GM19372 (cell line): ENCODE results near the gene ENTHD1.

Experiments used
- ATAC-seq: cut with Tn5 transposase; IDR thresholded peaks from one replicate; pipeline ENCODE4 v1.9.1; 2021; ENCODE audit warnings: mild to moderate bottlenecking, low read depth, moderate library complexity; ENCODE audit not compliant: unreplicated experiment

The ENTHD1 gene

DNA sequence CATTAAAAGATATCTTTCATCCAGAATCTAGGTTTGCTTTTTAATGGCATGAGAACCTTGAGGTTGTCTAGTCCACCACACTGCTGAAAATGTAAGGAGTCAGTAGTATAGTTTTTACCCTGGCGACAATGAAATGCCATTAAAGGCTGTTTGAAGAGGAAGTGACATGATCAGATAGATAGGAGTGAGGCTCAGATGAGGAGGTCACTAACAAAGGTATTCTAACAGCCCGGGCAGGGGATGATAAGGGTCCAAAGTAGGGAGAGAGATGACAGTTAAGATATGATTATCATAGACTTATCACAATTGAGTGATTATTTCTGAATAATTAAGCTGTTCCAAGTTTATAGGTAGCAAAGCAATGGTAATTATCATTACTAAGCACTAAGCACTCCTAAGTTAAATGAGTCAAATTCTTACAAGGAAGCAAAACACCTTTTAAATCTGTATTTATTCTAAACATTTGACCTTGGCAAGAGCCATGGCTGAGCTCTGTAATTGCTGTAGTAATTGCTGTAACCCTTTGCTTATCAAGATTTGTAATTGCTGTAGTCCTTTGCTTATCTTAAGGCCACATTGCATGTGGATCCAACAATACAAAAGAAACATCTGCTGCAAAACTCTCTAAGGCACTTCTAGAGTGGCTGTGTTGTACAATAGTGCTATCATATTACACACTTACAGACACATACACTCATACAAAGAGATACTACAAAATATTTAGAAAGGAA, 92.6 kb downstream of the ENTHD1 start:
- no peak for ATAC-seq

DNA sequence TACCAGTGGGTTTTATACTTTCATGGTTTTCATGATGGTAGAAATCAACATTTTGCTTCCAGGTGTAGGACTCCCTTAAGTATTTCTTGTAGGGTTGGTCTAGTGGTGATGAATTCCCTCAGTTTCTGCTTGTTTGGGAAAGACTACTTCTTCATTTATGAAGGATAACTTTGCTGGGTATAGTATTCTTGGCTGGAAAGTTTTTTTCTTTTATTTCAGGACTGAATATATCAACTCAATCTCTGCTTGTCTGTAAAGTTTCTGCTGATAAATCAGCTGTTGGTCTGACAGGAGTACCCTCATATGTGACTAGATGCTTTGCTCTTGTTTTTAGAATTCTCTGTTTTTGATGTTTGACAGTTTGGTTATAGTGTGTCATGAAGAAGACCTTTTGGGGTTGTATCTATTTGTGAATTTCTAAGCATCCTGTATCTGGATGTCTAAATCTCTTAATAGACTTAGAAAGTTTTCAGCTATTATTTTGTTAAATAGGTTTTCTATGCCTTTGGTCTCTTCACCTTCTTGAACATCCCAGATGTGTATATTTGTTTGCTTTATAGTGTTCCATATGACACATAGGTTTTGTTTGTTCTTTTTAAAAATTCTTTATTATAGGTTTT, 95.9 kb downstream of the ENTHD1 start:
- no peak for ATAC-seq

- ATAC-seq = no peak
Measured at GRCh38 chr22:39789788-39790187, 103.8 kb downstream of the ENTHD1 start.

DNA sequence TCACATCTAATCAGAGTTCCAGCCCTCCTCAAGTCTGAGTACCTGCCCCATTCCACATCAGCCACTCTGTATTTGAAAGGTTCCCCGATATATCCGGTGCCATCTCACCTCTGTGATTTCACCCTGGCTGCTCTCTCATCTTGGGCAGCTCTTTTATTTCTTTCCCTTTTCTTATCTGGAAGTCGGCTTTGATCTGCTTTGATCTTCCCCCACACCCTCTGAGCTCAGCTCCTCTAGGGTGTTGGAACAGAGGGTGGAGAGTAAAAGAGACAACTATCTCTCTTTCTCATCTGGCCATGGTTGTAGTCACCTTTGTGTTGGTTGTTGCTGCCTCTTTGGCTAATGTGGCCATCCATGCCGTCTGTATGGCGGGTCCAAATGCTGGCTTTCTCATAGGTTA, 108.3 kb downstream of the ENTHD1 start:
- no peak for ATAC-seq

GRCh38 chr22:39777716-39778454, 115.7 kb downstream of the ENTHD1 start:
- no peak for ATAC-seq

DNA sequence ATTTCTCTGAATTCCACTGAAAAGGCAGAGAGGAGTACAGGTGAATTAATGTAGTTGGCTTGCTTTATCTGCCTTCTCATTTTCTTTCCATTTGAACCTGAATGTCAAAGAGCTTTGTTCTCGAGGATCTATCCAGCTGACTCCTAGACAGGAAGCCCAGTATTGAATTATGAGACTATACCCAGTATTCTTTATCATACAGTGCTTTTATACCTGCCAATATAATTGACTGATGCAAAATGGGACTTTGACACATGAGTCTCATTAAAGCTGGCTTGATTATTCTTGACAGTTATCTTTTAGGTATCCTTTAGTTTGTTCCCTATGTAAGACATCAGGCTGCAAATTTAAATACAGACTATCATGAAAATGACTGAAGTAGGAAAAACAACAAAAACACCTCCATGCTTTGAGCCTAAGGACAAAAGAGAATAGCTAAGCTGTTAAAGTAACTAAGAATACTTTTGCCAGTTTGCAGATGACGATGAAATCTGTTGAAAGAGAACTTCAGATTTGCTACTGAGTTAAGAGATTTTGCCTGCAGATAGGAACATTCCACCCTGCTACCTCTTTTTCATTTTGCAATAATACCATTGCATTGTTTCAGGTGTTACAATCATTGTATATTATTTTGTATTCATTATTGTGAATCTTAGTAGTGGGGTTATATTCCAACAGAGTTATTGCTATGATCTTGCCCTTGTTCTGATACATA, 117.1 kb downstream of the ENTHD1 start:
- ATAC-seq = no peak

- no peak for ATAC-seq
Measured at GRCh38 chr22:39773976-39774539, 119.5 kb downstream of the ENTHD1 start.

DNA sequence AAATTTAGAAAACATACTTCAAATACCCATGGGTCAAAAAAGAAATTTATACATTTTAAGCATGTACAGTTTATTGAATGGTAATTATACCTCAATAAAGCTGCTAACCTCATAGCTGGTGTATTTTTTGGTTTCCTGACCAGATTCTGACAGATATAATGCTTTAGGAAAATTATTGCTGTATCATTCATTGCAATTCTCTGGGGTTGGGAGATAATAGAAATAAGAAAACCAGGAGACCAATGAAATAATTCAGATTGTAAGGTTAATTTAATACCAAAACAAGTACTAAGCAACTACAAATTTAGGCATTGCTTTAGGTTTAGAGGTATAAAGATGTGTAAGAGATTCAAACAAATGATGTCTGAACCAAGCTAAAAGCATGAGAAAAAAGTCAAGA, 120.1 kb downstream of the ENTHD1 start:
- no peak for ATAC-seq

- no peak for ATAC-seq
Measured at GRCh38 chr22:39771486-39771885, 122.1 kb downstream of the ENTHD1 start.

DNA sequence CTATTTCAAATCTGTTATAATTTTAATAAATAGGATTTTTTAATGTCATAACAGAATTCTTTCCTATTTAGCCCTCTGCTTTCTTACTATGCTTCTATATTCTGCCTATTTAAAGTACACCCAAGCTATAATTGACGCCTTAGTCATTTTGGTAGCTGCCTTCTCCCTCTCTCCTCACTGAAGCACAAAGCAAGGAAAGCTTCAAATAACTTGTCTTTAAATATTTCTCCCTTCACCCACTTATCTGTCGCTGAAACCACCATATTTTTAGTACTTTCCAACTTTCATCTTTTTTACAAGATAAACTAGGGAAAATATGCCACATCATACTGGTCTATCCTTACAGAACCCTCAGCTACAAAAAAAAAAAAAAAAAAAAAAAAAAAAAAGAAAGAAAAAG, 127.9 kb downstream of the ENTHD1 start:
- ATAC-seq = no peak

GRCh38 chr22:39765046-39765445, 128.5 kb downstream of the ENTHD1 start:
- ATAC-seq = no peak

- ATAC-seq = no peak
Measured at GRCh38 chr22:39763276-39763675, 130.3 kb downstream of the ENTHD1 start.

DNA sequence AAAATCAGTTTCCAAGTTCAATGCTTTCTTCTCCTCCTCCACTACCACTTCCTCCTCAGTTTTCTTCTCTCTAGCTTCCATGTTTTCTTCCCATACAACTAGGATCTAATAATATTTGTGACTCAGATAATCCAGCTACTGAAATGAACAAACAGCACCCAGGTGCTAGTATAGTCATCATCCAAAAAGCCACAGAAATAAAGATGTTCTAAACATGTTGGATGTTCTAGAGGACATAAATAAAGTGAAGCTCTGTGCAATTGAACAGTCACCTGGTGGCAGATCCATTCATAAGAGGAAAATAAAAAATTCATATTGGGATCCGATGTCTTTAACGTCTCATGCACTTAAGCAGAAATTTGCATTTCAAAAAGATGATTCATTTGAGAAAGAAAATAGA, 142.8 kb downstream of the ENTHD1 start:
- no peak for ATAC-seq

DNA sequence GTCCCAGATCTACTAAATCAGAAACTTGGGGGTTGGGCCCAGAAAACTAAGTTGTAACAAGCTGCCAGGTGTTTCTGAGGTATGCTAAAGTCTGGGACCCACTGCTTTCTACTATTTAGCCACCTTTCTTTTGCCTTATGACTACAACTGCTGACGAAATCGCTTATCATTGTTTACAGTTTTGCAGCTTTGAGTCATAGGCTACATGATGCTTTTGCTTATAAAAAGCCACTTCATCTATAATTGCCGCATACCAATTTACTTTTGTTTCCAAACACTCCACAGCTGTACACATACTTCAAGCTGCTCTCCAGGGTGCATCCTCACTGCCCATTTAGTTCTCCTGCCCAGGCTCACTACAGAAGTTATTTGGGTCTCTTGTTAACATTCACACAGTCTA, 144.7 kb downstream of the ENTHD1 start:
- ATAC-seq = no peak

- no peak for ATAC-seq
Measured at GRCh38 chr22:39746600-39747262, 146.8 kb downstream of the ENTHD1 start.

DNA sequence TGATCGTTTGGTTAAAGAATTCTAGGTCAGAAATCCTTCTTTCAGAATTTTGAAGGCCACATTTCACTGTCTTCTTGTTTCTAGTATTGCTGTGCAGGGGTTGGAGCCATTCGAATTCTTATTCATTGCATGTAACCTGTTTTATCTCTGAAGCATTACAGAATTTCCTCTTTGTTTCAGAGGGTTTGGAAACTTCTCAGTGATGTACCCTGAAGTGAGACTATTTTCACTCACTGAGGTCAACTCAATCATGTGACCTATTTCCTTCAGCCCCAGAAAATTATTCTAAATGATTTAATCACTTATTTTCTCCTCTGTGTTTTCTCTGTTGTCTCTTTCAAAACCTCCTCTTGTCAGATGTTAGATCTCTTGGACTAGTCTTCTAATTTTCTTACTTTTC, 147.8 kb downstream of the ENTHD1 start:
- ATAC-seq = no peak

GRCh38 chr22:39744353-39744752, 149.2 kb downstream of the ENTHD1 start:
- no peak for ATAC-seq

GRCh38 chr22:39743935-39744334, 149.6 kb downstream of the ENTHD1 start:
- no peak for ATAC-seq

DNA sequence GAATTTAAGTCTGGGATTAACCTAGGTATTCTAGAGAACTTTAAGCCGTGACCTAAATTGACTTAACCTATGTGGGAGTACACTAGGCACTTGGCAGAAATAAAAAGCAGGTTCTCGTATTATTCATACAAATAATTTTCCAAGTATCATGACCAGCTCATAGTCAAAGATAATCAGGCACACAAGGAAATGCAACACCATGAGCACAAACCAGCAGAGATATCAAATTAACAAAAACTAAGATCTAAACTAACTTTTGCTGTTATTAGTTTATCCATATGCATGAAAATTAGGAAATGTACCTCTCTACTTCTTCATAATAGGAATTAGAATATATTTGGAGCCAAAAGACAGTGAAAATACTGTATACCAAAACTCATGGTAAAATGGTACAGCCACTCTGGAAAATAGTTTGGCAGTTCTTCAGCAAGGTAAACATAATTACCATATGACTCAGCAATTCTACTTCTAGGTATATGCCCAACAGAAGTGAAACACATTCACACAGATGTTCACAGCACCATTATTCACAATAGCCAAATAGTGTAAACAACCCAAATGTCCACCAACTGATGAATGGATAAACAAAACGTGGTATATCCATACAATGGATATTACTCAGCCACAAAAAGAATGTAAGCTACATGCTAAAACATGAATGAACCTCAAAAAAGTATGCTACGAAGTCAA, 154.1 kb downstream of the ENTHD1 start:
- ATAC-seq = no peak

DNA sequence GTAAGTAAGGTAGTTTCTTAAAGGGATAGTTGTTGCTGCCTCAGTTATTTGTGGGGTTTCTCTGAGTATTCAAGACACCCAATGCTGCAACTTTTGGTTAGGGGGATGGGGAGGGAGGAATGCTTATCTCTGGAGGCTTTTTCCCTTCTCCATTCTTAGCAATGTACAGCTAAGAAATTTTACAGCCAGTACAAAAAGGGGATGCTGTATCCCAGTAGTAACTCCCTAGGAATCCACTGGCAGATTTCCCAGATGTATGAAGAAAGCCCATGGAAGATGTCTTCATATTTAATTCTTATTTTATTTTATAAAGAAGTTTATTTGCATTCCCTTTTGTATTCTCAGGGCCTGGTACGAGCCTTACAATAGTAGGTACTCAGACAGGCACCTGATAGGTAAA, 154.8 kb downstream of the ENTHD1 start:
- ATAC-seq = no peak
